Measurements from ENCODE around the gene RSL1D1.

Gene RSL1D1

DNA sequence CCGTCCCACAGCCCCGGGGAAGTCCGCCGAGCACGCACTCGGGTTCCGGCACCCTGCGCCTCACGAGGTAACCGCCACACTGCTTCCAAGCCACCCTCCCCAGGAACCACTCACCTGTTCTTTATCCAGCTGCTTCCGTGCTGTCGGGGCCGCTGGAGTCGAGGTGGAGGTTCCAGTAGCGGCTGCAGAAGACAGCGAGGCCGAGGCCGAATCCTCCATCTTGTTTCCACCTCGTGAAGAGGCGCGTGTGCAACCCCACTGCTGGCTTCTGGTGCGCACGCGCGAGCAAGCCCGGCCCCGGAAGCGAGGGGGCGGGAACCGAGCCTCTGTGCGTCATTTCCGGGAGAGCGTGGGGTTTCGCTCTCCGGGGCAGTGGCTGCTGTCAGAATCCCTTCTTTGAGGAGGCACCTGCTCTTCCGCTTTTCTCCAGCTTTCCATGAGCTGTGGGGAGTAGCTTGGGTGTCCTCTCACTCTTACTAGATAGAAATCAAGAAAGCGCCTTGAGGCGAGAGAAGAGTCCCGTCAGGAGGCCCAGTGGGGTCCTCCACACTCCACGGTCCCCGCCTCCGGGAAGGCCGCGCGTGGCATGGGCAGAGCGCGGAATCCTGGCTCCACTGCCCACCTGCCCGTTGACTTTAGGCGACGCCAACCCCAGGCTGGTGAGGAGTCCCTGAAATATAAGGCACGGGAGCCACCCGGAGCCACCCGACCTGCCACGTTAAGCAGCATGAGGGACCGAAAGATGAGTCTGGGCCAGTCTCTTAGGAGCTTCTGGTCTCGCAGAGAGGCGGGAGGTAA, at the start of gene RSL1D1:
TSS of gene RSL1D1 (minus strand) at position 249 of the 798 bp plus-strand sequence. CDS start at position 219, 30 bp downstream.
- peak; percentile 94 for DNase-seq (ENCODE audit: low spot score)

- DNase-seq (ENCODE audit: low spot score) = no peak
Observed at GRCh38 chr16:11901091-11901490, 49.7 kb upstream of the RSL1D1 start.

DNA sequence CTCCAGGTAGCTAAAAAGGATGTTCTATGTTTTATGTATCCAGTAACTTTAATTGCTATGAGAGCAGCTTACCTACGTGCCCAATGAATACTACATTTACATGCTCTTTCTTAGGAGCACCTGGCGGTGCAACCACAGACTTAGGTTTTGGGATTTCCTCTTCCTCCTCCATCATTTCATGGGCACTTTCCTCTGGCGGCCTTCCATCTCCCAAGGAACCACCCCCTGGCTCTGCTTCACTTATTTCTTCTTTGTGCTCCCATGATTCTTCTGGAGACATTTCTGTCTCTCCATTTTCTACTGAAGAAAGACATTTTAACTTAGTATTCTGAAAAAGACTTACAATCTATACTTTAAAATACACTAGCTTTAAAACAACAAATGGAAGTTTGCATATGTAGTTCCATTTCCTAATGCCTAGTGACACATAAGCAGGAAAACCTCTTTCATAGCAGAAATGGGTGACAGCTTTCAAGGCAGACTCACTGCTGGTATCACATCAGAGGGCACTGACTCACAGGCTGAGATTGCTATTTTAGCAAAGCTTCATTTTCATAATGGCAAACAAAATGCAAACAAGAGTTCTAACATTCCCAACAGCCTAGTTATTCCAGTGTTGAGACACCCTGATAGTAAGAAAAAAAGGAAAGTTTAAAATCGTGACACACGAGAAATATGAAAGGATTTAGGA, 45.3 kb upstream of the RSL1D1 start:
- peak; percentile 69 for DNase-seq (ENCODE audit: low spot score)

- DNase-seq (ENCODE audit: low spot score) = no peak
Observed at GRCh38 chr16:11893571-11893970, 42.2 kb upstream of the RSL1D1 start.

DNA sequence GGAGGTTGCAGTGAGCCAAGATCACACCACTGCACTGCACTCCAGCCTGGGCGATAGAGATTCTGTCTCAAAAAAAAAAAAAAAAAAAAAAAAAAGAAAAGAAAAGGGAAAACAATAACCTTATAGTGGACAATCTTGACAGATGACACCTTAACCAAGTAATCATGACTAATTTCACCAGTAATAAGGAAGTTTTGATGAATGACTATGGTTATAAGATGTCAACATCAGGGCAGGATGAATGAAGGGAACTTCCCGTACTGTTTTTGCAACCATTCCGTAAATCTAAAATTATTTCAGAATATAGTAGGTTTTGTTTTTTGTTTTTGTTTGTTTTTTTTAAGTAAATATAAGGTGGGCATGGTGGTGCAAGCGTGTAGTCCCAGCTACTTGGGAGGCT, 41.4 kb upstream of the RSL1D1 start:
- peak; percentile 43 for DNase-seq (ENCODE audit: low spot score)

- no peak for DNase-seq (ENCODE audit: low spot score)
Observed at GRCh38 chr16:11890231-11890965, 39.1 kb upstream of the RSL1D1 start.

- DNase-seq (ENCODE audit: low spot score) = no peak
Observed at GRCh38 chr16:11886881-11887280, 35.5 kb upstream of the RSL1D1 start.

- no peak for DNase-seq (ENCODE audit: low spot score)
Observed at GRCh38 chr16:11884035-11884434, 32.7 kb upstream of the RSL1D1 start.

DNA sequence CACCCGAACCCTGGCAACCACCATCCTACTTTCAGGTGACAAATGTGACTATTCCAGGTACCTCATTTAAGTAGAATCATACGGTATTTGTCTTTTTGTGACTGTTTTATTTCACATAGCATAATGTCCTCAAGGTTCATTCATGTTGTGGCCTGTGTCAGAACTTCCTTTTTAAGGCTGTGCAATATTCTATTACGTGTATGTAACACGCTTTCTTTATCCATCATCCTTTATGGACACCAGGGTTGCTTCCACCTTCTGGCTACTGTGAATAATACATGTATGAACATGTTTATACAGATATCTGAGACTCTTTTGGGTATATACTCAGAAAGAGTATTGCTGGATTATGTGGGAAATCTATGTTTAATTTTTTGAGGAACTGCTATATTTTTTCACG, 28.7 kb upstream of the RSL1D1 start:
- DNase-seq (ENCODE audit: low spot score) = no peak

DNA sequence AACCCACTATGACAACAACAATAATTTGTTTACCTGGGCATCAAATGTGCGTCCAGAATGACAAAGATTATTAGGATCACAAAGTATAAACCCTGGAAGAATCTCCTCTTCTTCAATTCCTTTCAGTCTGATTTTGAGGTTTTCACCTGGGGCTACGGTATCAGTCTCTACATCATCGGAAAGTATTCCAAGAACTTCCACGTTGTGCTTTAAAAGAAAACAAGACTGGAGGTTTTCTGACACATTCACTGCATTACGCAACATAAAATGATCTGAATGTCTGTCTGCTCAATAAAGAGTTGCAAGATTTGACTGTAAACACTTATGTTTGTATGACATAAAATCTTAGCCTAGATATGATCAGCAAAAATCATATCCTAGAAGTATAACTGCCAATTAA, 26.0 kb upstream of the RSL1D1 start:
- no peak for DNase-seq (ENCODE audit: low spot score)

GRCh38 chr16:11876306-11876705, 25.0 kb upstream of the RSL1D1 start:
- DNase-seq (ENCODE audit: low spot score) = no peak

GRCh38 chr16:11875721-11876120, 24.4 kb upstream of the RSL1D1 start:
- DNase-seq (ENCODE audit: low spot score) = no peak

GRCh38 chr16:11871193-11871592, 19.9 kb upstream of the RSL1D1 start:
- peak; percentile 43 for DNase-seq (ENCODE audit: low spot score)

- no peak for DNase-seq (ENCODE audit: low spot score)
Observed at GRCh38 chr16:11870399-11870798, 19.1 kb upstream of the RSL1D1 start.

- no peak for DNase-seq (ENCODE audit: low spot score)
Observed at GRCh38 chr16:11869353-11870228, 18.2 kb upstream of the RSL1D1 start.

DNA sequence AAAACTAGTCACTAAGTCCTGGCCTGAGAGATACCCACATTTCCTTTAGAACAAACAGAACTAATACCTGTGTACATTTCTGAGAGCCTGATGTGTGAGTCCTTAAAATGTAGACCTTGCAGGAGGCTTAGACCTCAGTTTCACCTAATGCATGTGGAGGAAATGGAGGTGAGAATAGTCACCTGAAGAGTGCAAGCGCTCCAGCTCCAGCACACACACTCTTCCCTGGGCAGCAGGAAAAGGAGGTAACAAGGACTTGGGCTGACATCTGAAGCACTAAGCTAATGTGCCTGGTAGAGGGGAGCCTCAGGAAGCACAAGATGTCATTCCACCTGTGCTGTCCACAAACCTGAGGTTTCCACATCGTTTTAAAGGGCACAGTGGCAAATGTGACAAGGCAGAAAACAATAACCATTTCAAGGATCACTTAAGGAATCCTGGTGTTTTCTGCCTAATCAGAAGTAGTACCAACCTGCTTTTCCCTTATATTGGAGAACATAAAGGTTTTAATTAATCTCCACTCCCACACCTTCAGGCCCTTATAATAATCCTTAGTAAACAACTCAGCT, 17.2 kb upstream of the RSL1D1 start:
- no peak for DNase-seq (ENCODE audit: low spot score)

- DNase-seq (ENCODE audit: low spot score) = no peak
Observed at GRCh38 chr16:11862489-11862888, 11.1 kb upstream of the RSL1D1 start.

DNA sequence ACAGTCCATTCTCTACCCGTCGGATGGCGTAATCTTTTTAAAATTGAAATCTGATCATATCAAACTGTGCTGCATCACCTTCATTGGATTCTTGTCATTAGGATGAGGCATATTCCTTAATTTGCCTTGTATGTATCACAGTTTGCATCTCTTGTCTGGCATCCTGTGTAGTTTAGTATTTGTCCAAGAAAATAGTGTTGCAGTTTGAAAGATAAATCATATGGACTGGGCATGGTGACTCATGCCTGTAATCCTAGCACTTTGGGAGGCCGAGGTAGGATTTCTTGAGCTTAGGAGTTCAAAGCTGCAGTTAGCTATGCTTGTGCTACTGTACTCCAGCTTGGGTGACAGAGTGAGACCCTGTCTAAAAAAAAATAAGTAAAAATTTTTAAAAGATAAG, 5.8 kb upstream of the RSL1D1 start:
- DNase-seq (ENCODE audit: low spot score) = peak; percentile 40

- DNase-seq (ENCODE audit: low spot score) = peak; percentile 68
Observed at GRCh38 chr16:11852092-11852809, 909 bp upstream of the RSL1D1 start.

DNA sequence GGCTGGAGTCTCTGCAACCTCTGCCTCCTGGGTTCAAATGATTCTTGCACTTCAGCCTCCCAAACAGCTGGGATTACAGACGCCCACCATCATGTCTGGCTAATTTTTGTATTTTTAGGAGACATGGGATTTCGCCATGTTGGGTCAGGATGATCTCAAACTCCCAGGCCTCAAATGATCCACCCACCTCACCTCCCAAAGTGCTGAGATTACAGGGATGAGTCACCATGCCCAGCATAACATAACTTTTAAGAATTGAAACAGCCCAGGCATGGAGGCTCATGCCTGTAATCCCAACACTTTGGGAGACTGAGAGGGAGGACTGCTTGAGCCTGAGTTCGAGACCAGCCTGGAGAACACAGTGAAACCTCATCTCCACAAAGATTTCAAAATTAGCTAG, 2.5 kb downstream of the RSL1D1 start:
- peak; percentile 68 for DNase-seq (ENCODE audit: low spot score)

- DNase-seq (ENCODE audit: low spot score) = no peak
Observed at GRCh38 chr16:11844499-11844898, 6.8 kb downstream of the RSL1D1 start.

All from RKO (cell line).